OCI-LY7 (cell line): ENCODE results near the gene SMIM10L2A.

Experiments used
- CTCF ChIP-seq: fragments of 200-600 bp; sonication (generic); conservative IDR thresholded peaks from 2 replicates; pipeline ENCODE4 v1.5.1; 2014; ENCODE audit warnings: mild to moderate bottlenecking, antibody characterized with exemption, low read length, moderate library complexity, mixed read lengths
- EZH2phosphoT487 ChIP-seq: fragments of 200-600 bp; sonication (generic); IDR thresholded peaks from 2 replicates; pipeline ENCODE4 v1.6.1; 2018; ENCODE audit warnings: low read depth, borderline replicate concordance, mild to moderate bottlenecking, mixed run types, antibody characterized with exemption, low read length, moderate library complexity, mixed read lengths

- TF ChIP-seq CTCF = no peak
- TF ChIP-seq EZH2phosphoT487 = no peak
These were observed 25.2 kb upstream of the SMIM10L2A start for GRCh38 chrX:135396566-135396965.
